Heart left ventricle (tissue), 13 donors: ENCODE data around the gene PSMB1.

Experiments
- POLR2A ChIP-seq, 2 donors: fragments of 450-650 bp; IDR thresholded peaks; one replicate each; pipeline ENCODE4 v1.6.1; 2017; ENCODE audit warnings: antibody characterized with exemption in 2 of 2, mild to moderate bottlenecking in 2 of 2, moderate library complexity in 2 of 2
- TF ChIP-seq, protein P1 (sequence below), 12 donors: fragments of 200-600 bp; sonication (generic) in 4 of 12; IDR thresholded peaks; one replicate each; pipeline versions ENCODE4 v1.5.0 to v1.8.0; 2018 to 2022; ENCODE audit warnings: antibody characterized with exemption in 12 of 12, mild to moderate bottlenecking in 5 of 12
- donor health status: ischemic (EF 13 %, LVEDD 7.1; RV severe dilation, severe dysfunction).
- donor health status: DM: no; HTN: yes; CAD: no.
- donor health status: DM: no; HTN: no; CAD: no.
- donor health status: ischemic (EF 25% LVEDD 6.9; RV normal size, moderate dysfunction).
- donor health status: ischemic (EF 25% LVEDD 5.7; RV mildly dilated, moderate dysfunction).
- donor health status: ischemic (EF 35%, LVEDD 5.7; RV mildly dilated, moderate dysfunction).
- donor health status: nonischemic (EF 11% LVEDD 7.7; RV severe dilation, severe dysfunction).
- donor health status: DM: yes; HTN: yes; CAD: no.
- donor health status: PGD.
- donor health status: ischemic (EF 29% LVEDD 5.4; RV normal size, mild dysfunction).
- donor health status: nonischemic (EF 23%, LVEDD 6.1; RV moderate dilation, normal function).

DNA sequence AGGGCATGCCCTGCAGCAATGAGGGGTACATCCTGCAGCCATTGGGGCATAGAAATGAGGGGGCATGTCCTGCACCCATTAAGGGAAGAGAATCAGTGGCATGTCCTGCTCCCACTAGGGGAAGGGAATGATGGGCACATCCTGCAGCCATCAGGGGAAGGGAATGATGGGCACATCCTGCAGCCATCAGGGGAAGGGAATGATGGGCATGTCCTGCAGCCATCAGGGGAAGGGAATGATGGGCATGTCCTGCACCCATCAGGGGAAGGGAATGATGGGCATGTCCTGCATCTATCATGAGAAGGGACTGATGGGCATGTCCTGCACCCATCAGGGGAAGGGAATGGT is 49.7 kb downstream of the PSMB1 start:
- TF ChIP-seq, protein P1, sequence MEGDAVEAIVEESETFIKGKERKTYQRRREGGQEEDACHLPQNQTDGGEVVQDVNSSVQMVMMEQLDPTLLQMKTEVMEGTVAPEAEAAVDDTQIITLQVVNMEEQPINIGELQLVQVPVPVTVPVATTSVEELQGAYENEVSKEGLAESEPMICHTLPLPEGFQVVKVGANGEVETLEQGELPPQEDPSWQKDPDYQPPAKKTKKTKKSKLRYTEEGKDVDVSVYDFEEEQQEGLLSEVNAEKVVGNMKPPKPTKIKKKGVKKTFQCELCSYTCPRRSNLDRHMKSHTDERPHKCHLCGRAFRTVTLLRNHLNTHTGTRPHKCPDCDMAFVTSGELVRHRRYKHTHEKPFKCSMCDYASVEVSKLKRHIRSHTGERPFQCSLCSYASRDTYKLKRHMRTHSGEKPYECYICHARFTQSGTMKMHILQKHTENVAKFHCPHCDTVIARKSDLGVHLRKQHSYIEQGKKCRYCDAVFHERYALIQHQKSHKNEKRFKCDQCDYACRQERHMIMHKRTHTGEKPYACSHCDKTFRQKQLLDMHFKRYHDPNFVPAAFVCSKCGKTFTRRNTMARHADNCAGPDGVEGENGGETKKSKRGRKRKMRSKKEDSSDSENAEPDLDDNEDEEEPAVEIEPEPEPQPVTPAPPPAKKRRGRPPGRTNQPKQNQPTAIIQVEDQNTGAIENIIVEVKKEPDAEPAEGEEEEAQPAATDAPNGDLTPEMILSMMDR (IDR thresholded peaks at IDR 0.05), result no peak
- TF ChIP-seq POLR2A (IDR thresholded peaks at IDR 0.05), result no peak
